HG02884 (cell line): ENCODE results near the gene DPEP2.
"Not testable (repeated sequence)": the region's sequence is repeated elsewhere in the genome, so short reads cannot be mapped to it uniquely, and the experiment has no call there.

ENCODE experiments used
- ATAC-seq: cut with Tn5 transposase; IDR thresholded peaks from one replicate; pipeline ENCODE4 v1.9.1; 2021; ENCODE audit warnings: mild to moderate bottlenecking, moderate library complexity; ENCODE audit not compliant: unreplicated experiment

DPEP2 gene

DNA sequence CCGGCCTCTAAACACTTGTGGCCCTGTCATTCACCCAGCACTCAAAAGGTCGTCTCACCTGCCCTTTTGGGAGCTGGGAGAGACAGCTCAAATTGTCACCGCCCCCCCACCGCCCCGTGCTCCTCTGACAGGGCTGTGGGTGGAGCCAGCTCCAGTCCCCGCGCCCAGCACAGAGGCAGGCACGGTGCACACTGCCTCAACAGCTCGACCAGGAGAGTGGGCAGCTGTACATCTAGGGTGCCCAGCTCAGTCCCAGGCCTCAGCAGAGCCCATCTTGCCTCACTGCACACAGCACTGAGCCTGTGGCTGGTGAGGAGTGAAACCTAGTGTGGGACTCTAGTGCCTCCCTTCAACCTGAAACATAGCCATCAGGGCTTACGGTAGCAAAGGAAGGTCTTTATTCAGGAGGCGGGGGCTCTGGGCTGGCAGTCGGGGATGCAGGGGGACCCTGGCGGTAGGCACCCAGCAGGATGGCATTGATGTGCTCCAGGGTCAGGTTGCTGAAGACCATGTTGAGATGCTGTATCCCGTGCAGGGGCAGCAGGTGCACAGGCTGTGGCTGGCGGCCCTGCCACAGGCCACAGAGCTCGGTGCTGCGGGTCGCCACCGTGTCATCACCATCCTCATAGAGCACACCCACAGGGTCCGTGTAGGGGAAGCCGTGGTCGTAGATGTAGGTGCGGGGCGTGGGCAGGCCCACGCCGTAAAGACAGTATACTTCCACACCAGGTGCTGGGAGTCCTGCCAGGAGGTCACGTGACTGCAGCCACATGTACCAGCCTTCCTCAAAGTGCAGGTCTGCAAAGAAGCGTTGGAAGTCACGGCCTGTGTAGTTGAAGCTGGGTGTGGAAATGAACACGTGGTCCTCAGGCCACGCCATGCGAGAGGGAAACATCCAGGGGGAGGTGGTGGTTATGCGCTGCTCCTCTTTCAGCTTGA is 59.5 kb downstream of the DPEP2 start:
- no peak for ATAC-seq

- ATAC-seq: not testable (repeated sequence)
Measured at GRCh38 chr16:67937713-67938112, 61.6 kb downstream of the DPEP2 start.
